ENCODE measurements around the gene SMPD3. TPM values are rescaled to one million over a fixed set of nuclear protein-coding genes. Genes with fewer than 3 reads are reported as not detected.

The SMPD3 gene
- total and polyA plus RNA-seq, 2 donors (not counting 3 experiments of a cell fraction or from before 2014, with no cell fraction given) = not detected

DNA sequence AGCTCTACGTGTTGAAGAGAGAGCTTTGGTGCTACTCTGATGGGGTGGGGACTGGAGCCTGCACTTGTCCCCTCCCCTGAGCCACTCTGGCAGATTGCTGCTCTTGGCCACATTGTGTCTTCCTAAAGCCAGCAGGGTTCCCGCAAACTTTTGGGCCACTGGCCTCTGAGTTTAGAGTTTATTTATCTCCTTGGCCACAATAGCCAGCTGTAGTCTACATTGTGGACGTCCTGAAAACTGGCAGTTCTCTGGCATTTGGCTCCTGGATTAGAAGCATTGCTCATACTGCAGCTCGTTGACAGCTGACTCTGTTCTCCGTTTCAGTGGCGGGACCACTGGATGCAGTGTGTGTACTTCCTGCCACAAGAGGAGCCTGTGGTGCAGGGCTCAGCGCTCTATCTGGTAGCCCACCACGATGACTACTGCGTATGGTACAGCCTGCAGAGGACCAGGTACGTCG lies 102.9 kb downstream of the SMPD3 start:
- no peaks in the 10 kb centered on the region for H3K79me2 ChIP-seq (ENCODE audit: control insufficient read depth, insufficient read depth, low read length)
- no peak overlapping the region for H3K27ac ChIP-seq (ENCODE audit: insufficient read depth, low read depth, low read length)
- no peaks in the 10 kb centered on the region for H3K4me1 ChIP-seq (ENCODE audit: control insufficient read depth, extremely low read depth, insufficient read depth, low read length)
- H3K9ac ChIP-seq (replicated peaks; ENCODE audit: extremely low read depth, insufficient read depth, low read length) = no peak overlapping the region
- BruUV-seq (replicated peaks) = no TSS peak
- intact Hi-C loops (cut with micrococcal nuclease) = no loop called here
- peaks cover 7 to 41% of the 10 kb centered on the region in 2 experiments for H3K36me3 ChIP-seq (ENCODE audit: control insufficient read depth in 2 of 2, extremely low read depth in 1 of 2, insufficient read depth in 2 of 2, low read length in 2 of 2)
- no peaks in the 10 kb centered on the region for H3K9me1 ChIP-seq (replicated peaks; ENCODE audit: control insufficient read depth, extremely low read depth, insufficient read depth, low read length)
- POLR2A ChIA-PET = interaction anchor here (0.5 kb wide), 1 partner anchor 174 kb away, joined by 6 read pairs; no protein-coding TSS in a partner anchor
- no peak for FAIRE-seq
- CTCF ChIA-PET = interaction anchor here (1.4 kb wide), 1 partner anchor 83 kb away, joined by 4 read pairs; no protein-coding TSS in a partner anchor
- no peak for TF ChIP-seq MAX (IDR thresholded peaks at IDR 0.05; ENCODE audit: insufficient read depth, insufficient read length)
- TF ChIP-seq CTCF (IDR thresholded peaks at IDR 0.05; ENCODE audit: extremely low read depth in 1 of 2, insufficient read depth in 1 of 2, low read depth in 1 of 2, low read length in 2 of 2) = no peak
- TF ChIP-seq EZH2 (IDR thresholded peaks at IDR 0.05; ENCODE audit: borderline replicate concordance, low read depth, low read length, severe bottlenecking) = no peak
- TF ChIP-seq MYC (IDR thresholded peaks at IDR 0.05; ENCODE audit: low read depth, low read length) = no peak
- no peak for TF ChIP-seq FOS (IDR thresholded peaks at IDR 0.05; ENCODE audit: borderline replicate concordance, insufficient read depth, low read length)
- no peak for TF ChIP-seq POLR2AphosphoS5 (IDR thresholded peaks at IDR 0.05; ENCODE audit: insufficient read depth, low read depth, low read length)
- TF ChIP-seq POLR2A (IDR thresholded peaks at IDR 0.05; ENCODE audit: low read depth, low read length) = no peak
- no peak for TF ChIP-seq GATA2 (IDR thresholded peaks at IDR 0.05; ENCODE audit: insufficient read depth, insufficient read length, low read depth, low read length)
- TF ChIP-seq JUN (IDR thresholded peaks at IDR 0.05; ENCODE audit: borderline replicate concordance, insufficient read depth, insufficient read length, low read depth) = no peak
- no peak for DNase-seq (ENCODE audit: low read depth, low spot score)
- H3K27me3 ChIP-seq (ENCODE audit: control insufficient read depth in 2 of 2, insufficient read depth in 2 of 2, low read length in 2 of 2) = no peaks in the 10 kb centered on the region
- H4K20me1 ChIP-seq (replicated peaks; ENCODE audit: control insufficient read depth, extremely low read depth, insufficient read depth, low read length) = no peaks in the 10 kb centered on the region
- H2AFZ ChIP-seq (ENCODE audit: low read depth, low read length) = no peak overlapping the region
- dilution Hi-C loops (cut with MboI; ENCODE audit: extremely low pct_ligation_motif_present, low sequenced_read_pairs) = no loop called here
- no peaks in the 10 kb centered on the region for H3K9me3 ChIP-seq (replicated peaks; ENCODE audit: control insufficient read depth, insufficient read depth, low read length)
- H3K4me3 ChIP-seq (replicated peaks in 1 of 3; ENCODE audit: insufficient read depth in 1 of 3, low read depth in 1 of 3, low read length in 3 of 3) = no peak overlapping the region
- no peak overlapping the region for H3K4me2 ChIP-seq (ENCODE audit: insufficient read depth, low read length)

All from endothelial cell of umbilical vein (primary cell).